Right ventricle myocardium inferior (tissue), 1 donor: Measurements from ENCODE around the gene ASTN2. TPM values are rescaled to one million over a fixed set of nuclear protein-coding genes. Genes with fewer than 3 reads are reported as not detected.

Source experiments
- ATAC-seq: fragments of 200-7000 bp; cut with Tn5 transposase; one replicate; pipeline ENCODE4 v1.9.1; 2020; ENCODE audit warnings: mild to moderate bottlenecking, moderate library complexity
- DNase-seq: peaks from one replicate; pipeline ENCODE4 v3.0.0; 2021; ENCODE audit errors: missing footprints
- intact Hi-C: fragments of 100-400 bp; cut with DNase I; formaldehyde crosslinking; loops from one replicate; pipeline ENCODE4 v1.11.0; 2022
- total RNA-seq: library from RNA; stranded (reverse); fragmentation: NEBNext Ultra II Directional; extraction: Animal tissue kit (Norgen Biotek cat#: 25700); gene quantifications from one replicate; pipeline ENCODE4 v1.2.1, GENCODE V29; 2021
- donor health status: DM: no; HTN: yes; CAD: no; lungs with severe emphysema.

ASTN2 gene
- total RNA-seq, 1 donor from 2014 or later = 8.3 TPM

DNA sequence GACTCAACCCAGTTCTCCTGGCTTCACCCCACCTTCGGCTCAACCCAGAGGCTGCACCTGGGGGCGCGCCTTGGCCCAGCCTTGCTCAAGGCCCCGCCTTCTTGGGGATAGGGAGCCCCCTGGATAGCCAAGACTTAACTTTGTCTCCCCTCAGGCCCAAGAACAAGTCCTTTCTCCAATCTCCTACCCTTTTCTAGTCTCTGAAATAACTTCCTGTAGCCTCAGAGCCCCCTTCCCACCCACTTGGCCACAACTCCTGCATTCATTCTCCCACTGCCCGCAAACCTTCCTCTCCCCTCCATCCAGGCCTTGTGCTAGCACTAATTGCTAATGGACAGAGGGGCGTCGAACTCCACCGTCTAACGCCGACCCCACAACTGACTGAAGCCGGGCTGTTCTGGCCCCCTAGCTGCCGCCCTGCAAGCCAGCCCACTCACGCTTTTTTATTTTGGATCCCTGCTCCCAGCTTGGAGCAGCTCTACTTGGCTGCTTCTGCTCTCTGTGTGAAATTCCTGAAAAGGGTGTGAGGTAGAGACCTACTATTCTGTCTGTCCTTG, 579 bp upstream of the ASTN2 start:
- intact Hi-C loops = no loop called here
- ATAC-seq = no peak
- peak; percentile 28 for DNase-seq

DNA sequence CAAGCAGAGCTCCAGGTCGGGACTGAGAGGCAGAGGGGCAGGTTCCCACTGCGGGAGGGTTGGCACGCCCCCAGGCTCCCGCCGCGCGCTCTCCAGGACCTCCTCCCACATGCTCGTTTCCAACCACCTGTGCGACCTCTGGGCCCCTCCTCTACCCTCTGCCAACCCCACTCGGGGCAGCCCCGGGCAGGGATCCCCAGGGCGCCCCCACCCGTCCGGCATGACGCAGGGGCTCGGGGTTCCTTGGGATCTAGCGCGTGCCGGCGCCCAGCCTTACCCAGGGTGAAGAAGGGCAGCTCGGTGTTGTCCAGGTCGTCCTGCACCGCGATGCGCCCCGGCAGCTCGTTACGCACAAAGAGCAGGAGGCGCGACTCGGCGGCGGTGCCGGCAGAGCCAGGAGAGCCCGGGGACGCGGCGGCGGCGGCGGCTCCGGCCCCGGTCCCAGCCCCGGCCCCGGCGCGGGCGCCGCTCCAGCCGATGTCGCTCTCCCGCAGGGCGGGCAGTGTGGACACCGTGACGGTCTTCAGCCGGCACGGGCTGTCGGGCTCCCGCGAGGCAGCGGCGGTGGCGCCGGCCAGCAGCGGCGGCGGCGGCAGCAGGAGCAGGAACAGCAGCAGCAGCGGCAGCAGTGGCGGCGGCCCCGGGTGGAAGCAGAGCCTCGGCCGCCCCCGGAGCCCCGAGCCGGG, 494 bp downstream of the ASTN2 start:
- ATAC-seq = peak; percentile 30
- DNase-seq = peak; percentile 64
- intact Hi-C loops = no loop called here

DNA sequence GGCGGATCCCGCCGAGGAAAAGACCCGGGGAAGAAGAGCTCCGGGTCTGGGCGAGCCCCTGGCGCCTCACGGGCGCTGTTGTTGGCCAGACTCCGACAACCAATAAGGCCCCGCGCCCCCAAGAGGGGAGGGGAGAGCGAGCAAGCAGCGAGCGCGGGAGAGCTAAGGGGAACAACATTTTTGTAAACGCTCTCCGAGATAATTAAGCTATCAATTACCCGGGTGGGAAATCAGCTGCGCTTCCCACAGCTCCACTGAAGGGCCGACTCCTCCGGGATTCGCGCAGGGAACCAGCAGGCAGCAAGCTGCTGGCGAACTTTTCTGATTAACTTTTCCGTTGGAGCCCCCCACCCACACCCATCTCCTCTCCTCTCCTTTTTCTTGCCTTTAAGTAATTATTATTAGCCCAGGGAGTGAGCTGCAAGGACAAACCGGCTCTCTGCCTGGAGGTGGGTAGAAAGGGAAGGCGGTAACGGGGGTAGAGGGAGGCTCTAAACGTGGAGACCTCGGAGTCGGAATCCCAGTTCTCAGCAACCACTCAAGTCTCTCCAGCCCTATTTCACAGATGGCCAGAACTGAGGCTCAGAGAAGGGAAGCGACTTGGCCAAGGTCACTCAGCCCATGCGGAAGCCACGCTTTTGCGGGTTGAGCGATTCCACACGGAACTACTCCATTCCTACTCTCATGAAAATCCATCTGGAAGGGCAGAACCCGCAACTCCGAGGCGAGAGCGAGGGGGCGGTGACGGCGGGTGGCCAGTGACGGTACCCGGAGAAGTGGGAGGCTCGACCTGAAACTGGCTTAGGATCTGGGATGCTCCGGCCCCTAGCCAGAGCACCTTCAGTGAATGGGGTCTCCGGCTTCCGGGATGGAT, 1.3 kb downstream of the ASTN2 start:
- no peak for DNase-seq
- intact Hi-C loops = no loop called here
- no peak for ATAC-seq

DNA sequence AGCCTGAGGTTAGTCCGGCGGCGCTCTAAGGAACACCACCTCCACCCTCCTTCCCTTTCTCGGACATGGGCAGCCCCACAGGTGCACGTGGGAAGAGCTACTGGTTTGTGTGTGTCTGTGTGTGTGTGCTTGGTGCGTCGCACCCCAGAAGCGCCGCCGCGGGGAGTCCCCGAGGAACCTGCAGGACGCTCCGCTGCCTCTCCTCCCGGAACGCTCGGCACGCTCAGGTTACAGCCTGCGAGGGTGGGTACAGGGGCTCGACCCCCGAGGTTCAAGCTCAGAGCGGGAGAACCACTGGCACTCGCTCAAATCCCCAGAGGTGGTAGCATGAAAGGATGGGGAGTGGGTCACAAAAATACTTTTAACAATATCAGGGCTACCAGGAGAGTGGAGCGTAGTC, 2.0 kb downstream of the ASTN2 start:
- intact Hi-C loops = no loop called here
- DNase-seq (no peak), ATAC-seq (no peak)

DNA sequence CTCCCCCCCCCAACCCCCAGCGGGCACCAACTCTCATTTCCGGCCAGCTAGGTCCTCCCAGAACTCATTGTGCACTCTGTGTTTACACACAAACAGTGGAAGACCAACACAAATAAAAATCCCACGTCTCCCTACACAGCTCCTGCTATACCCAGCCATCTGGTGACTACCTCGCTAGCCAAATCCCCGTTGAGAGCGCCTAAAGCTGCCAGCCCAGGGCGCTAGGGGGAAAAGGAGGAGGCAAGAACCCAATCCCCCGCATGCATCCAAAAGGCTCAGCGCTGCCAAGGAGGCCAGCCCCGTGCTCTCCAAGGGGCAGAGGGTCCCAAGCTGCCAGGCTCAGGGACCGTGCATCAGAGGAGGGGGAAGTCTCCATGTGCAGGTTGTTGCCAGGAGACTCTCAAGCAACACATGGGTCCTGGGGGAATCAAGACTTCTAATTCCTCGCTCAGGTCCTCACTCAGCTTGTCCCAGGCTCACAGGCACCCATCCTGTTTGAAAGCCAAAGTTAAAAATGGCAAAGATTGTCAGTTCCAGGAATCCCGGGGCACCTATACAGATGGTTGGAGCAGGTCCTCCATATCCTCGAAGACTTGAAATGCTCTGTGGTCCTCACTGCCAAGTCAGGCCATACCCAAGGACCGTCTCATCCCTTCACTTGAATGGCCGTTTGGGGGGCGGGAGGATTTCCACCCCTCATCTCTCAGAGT, 2.7 kb downstream of the ASTN2 start:
- ATAC-seq (no peak), DNase-seq (no peak)
- intact Hi-C loops = no loop called here

DNA sequence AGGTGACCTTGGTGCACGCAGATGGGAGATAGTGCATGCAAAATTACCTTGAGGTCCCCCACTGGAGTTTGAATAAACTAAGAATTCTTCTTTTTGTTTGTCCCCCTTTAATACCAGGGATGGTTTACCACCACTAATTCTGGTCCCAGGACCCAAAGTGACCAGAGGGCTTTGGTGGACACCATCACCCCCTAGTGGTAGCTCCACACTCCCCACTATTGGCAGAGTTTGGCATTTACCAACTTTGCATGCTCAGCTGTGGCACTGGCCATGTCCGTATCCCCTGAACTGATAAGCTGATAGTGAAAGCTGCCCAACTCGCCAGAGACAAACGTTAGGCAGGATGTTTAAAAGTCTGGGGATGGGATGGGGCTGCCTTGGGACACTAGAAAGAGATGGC, 3.3 kb downstream of the ASTN2 start:
- intact Hi-C loops = no loop called here
- DNase-seq (no peak), ATAC-seq (no peak)

DNA sequence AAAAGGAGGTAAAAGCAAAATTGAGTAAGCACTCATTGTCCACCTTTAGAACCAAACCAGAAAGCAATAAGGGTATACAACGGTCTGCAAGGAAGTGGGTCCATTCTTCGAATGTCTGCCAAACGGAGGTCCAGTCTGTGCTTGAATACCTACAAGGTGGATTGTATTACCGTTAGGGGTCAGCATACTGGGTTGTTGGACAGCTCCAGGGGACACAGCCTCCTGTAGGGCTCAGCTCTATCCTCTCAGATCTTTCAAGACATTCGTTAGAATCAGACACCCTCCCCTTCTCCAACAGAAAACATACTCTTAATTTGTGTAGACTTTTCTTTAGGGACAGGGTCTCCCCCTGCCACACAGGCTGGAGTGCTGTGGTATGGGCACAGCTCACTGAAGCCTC, 5.5 kb downstream of the ASTN2 start:
- ATAC-seq = no peak
- DNase-seq = no peak
- intact Hi-C loops = no loop called here

DNA sequence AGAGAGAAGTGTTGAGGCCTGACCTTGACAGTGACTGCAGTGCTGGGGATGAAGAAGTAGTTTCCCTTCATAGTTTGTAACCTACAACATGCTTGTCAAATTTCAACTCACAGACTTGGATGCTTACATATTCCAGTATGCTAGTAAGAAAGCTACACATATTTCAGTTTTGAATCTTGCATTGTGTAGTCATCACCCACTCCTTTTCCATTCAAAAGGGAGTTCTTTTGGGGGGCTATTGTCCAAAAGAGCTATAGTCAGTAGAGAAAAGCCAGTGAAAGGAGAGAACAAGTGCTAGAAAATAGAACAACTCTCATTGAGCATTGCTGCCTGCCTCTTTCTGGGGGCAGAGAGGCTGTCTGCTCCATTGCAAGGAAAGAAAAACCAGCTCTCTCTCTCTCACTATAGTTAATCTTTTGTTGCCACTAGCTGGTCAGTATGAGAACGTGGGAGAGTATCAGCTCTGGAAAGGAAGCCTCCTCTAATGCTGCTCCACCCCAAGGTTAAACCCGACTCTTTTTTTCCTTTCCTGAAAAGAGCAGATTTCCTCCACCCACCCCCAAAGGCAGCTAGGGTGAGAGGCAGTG, 7.3 kb downstream of the ASTN2 start:
- DNase-seq (no peak), ATAC-seq (no peak)
- intact Hi-C loops = no loop called here

DNA sequence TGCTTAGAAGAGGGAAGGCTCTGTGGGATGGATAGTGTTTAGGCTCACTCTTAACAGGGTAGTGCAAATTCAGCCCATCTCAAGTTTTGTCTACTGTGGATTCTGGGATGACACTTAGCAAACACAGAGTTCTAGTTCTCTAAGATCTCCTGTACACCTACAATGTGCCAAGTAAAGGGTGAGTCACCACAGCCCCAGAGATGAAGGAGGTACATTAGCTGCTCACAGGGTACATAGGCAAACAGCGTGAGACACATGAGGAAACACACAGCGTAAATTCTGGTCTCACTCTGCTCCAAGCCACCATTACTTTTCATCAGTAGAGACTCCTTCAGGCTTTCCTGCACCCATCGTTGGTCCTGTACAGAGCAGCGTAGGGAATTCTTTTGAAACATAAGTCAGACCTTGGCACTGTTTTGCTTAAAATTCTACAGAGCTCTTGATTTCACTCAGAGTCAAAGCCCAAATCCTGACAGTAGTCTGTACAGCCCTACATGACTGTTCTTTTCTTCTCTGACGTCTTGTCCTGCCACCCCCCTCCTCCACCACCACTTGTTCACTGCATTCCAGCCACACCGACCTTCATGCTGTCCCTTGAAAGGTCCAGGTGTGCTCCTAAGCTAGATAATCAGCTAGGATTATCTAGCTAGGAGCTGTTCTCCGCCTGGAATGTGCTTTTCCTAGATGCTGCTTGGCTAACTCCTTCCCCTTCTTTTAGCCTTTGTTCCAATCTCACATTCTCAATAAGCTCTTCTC, 8.7 kb downstream of the ASTN2 start:
- ATAC-seq = no peak
- intact Hi-C loops = no loop called here
- DNase-seq = no peak

DNA sequence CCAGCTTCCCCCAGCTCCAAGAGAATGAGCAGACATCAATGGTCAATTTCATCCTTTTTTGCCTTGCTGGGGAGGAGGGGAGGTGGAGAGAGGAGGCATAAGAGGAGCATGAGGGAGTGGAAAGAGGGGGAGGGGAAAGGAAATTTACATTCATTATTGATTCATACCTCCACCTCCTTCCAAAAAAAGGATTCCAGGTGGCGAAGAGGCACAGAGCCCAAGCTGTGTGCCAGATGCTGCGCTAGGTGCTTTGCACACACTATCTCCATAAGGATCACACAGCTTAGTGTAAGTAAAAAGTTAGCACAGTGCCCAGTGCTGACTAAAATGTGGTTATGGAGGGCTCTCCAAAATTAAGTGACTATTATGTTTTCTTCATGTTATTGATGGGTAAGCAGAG, 11.0 kb downstream of the ASTN2 start:
- intact Hi-C loops = no loop called here
- ATAC-seq (no peak), DNase-seq (no peak)

DNA sequence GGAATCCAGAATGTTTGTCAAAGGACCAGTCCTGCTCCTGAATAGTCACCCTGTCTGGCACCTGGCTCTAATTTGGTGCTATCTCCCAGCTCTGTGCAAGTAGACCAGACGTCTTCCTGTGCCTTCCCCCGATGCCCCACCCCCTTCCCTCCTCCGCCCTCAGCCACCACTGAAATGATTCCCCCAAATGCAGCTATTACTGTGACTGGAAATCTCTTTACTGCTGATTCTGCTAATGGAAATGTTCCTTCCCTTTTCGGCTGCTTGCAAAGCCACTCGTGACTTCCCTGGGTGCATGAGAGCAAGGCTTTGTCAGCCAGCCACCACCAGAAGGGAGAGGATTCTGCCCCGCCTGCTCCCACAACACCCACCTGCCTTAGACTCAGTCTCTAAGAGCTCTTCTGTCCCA, 11.4 kb downstream of the ASTN2 start:
- DNase-seq (no peak), ATAC-seq (no peak)
- intact Hi-C loops = no loop called here

DNA sequence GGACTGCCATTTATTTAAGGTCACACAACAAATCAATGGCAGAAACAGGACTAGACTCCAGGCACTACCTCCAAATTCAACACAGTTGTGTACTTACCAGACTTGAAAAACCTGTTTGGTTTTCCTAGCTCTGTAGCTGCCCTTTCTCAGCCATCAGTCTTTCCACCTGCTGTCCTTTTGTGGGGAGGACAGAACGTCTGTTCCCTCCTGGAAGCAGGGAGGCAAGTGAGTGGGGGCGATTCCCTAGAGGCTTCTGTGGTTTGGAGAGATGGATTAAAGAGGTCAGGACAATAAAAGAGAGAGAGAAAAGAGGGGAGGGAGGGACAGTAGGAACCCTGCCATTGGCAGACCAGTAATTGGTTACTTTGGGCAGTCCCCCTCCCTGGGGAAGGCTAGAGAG, 14.7 kb downstream of the ASTN2 start:
- intact Hi-C loops = no loop called here
- DNase-seq = no peak
- ATAC-seq = no peak

DNA sequence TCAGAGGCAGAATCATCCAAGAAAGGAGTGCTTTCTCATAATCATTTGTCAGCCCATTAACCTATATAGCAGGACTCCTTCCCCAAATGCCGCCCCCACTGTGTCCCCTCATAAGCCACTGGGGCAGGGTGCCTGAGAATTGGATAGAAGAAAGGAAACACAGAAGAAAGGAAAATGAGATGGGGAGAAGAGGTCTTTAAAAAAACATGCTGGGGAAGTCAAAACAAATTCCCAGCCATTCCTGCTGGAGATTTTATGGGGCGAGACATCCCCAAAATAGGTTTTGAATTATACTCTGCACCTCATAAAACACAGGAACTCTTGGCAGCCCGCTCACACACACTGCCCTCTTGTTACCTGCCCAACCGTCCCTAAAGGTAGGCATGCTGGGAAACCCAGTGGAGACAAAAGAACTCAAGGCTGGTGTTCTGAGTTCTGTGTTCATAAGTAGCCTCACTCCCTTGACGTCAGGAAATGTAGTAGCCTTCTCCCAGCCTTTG, 19.7 kb downstream of the ASTN2 start:
- ATAC-seq (no peak), DNase-seq (no peak)
- intact Hi-C loops = no loop called here

DNA sequence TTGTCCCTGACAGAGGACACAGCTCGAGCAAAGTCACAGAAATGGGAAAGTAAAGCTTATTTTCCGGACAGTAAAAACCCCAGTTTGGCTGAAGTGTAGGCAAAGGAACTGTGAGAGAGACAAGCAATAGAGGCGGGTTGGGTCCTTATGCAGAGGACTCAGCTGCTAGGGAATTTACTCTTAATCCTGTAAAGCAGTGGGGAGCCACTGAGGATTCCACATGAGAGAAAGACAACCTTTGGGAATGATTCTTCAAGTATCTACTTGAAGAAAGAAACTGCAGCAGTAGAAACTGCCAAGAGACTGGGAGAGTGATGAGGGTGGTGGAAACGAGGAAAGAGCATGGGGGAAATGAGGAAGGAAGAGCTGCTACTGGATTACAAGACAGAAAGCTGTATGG, 20.2 kb downstream of the ASTN2 start:
- no peak for DNase-seq
- intact Hi-C loops = no loop called here

DNA sequence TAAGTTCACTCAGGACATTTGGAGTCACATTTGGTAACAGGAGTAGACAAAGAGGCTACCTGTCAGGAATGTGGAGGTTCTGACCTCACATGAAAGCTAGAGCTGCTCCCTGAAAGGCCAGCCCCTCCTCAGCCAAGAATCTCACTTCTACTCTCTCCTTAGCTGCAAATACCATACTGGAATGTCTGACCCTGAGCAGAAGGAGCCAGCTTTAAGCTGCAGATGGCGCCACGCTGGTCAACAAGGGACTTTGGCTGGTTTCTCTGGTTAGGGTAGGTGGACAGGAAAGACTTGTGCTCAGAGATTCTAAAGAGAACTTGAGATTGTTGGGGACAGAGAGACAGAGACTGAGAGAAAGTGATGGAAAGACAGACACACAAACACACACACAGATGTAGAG, 21.9 kb downstream of the ASTN2 start:
- DNase-seq = no peak
- intact Hi-C loops = no loop called here
- no peak for ATAC-seq

More for the DNA sequence above, 20.2 kb downstream of the ASTN2 start:
- ATAC-seq = no peak

DNA sequence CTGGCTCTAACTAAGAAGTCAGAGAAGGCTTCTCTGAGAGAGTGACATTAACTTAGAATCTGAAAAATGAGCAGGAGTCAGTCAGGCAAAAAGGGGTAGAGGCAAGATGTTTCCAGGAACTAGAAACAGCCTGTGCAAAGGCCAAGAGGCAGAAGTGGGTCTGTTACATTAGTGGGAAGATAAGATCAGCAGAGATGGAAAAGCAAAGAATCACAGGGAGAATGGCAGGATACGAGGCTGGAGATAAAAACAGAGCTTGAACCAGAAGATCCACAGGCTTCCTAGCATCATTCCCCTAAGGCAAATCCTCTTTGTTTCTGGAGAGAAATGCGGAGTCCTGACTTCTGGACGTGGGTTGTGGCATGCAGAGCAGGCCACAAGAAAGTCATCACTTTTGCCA, 27.4 kb downstream of the ASTN2 start:
- DNase-seq (no peak), ATAC-seq (no peak)
- intact Hi-C loops = loop anchor here (10.0 kb wide), 1 partner anchor 63 kb away; no protein-coding TSS in a partner anchor

DNA sequence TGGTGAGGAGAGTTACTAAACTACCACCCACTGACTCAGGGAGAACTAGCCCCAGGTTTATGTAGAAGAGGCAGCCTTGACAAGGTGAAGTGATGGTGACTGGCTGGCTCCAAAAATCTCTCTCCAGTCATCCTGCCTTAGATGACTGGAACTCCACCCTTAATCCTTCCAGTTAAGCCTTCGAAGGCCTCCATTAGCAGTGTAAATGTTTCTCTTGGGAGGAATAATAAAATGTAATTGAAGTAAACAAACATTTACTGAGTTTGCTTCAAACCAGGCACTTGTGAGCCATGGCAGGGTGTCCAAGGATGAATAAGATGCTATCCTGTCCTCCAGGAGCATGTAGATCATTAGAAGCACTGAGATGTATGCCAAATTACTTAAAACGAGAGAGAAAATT, 35.5 kb downstream of the ASTN2 start:
- intact Hi-C loops = no loop called here
- ATAC-seq = no peak

DNA sequence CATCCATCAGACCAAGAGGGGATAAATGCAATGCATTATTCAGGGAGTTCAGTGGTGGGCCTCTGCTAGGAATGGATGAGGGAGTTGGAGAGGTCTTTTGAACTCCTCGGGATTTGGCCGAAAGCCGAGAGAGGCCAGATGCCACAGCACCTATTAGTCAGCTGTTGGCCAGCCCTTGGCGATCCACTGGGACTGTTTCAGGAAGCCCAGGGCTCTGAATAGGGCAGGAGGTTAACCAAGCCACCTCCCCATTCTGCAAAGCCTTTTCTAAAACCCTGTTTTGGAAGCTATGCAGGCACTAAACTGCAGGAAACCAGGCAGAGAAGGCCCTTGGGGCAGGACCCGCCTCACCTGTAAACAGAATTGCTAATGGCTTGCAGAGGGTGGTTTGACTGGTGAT, 37.8 kb downstream of the ASTN2 start:
- DNase-seq (no peak), ATAC-seq (no peak)

More for the DNA sequence above, 35.5 kb downstream of the ASTN2 start:
- DNase-seq = no peak

More for the DNA sequence above, 37.8 kb downstream of the ASTN2 start:
- intact Hi-C loops = no loop called here
